HG03432 (cell line): ENCODE results near the gene ZNF214.

Source experiments
- ATAC-seq: cut with Tn5 transposase; IDR thresholded peaks from one replicate; pipeline ENCODE4 v1.9.1; 2021; ENCODE audit warnings: mild to moderate bottlenecking, moderate library complexity; ENCODE audit not compliant: unreplicated experiment

Gene ZNF214

DNA sequence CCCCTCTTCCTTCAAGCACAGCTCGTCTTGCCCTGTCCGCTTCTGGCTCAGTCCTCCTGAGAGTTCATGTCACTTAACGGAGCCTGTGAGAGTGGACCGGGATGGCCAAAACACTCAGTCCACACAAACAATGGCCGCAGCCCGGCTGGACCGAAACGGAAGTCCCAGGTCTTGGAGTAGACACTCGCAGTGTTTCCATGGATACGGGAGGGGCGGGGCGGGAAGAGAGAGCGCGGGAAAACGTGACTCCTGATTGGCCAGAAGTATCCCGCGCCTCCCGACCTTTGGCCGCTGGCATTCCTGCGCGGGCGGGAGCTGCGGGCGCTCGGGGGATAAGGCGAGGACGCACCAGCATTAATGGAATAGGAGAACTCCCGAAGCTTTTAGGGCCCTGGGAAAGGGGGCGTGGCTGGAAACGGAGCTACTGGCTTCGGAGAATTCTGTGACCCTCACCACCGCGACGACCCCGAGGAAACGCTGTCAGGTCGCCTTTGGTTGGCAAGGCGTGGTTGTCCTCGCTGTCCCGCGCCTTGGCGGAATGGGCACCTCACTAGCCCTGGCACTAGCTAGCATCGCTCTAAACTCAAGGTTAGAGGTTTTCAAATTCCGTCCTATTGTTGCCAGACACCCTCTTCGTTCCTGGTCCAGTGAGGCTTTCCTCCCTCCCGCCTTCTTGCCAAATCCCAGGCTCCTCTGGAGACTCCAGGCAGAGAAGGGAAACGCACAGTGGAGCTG, at the start of gene ZNF214, which contains the start of gene NLRP14:
Gene ZNF214, minus strand, starts transcription at position 164 of the 735 bp plus-strand sequence. CDS start 17,511 bp downstream, outside the sequence.
Gene NLRP14, plus strand, starts transcription at position 297 of the 735 bp plus-strand sequence. CDS start 18,108 bp downstream, outside the sequence.
- peak; percentile 85 for ATAC-seq

DNA sequence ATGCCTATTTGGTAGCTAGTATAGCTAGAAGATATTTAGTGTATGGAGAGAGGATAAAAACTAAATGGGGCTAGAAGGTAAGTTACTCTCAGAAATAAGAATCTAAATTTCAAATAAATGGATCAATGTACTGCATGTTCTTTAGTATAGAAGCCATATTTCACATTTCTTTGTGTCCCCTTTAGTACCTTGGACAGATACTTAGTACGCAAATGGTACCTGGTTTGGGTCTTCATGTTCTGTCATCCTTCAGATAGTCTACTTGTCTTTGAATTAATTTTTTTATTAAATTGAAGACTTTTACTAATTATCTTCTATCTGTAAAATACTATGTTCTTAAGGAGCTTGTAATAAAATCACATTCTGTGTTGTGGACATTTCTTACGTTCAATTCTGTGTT, 42.4 kb upstream of the ZNF214 start:
- ATAC-seq: no peak

DNA sequence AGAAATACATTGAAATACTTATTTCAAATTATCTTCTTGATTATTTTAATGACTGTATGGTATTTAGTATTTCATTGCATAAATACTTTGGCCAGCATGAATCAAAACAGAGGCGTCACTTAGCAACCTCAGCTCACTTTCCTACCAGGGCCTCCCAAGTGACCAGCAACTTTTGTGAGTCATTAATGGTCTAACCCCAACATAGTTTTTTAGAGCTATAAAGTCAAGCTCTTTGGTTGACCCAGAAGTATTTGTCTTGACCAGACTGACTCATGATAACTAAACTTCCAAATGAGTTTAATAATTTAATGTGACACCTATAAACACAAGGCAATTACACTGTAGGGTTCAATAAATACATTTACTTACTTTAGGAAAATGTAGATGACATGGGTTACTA, 40.7 kb upstream of the ZNF214 start:
- ATAC-seq: no peak

DNA sequence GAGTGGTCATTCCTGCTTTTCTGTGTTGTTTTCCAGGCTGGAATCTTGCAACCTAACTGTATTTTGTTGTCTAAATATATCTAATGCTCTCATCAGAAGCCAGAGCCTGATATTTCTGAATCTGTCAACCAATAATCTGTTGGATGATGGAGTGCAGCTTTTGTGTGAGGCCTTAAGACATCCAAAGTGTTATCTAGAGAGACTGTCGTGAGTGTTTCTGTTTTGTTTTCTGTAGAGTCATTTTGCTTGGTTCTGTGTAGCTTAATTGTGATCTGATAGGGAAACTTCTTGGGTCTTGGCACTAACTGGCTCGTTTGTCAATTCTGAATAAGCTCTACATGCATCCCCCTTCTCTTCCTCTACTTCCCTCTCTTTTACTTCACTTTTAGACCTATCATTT, 37.5 kb upstream of the ZNF214 start:
- ATAC-seq: no peak

DNA sequence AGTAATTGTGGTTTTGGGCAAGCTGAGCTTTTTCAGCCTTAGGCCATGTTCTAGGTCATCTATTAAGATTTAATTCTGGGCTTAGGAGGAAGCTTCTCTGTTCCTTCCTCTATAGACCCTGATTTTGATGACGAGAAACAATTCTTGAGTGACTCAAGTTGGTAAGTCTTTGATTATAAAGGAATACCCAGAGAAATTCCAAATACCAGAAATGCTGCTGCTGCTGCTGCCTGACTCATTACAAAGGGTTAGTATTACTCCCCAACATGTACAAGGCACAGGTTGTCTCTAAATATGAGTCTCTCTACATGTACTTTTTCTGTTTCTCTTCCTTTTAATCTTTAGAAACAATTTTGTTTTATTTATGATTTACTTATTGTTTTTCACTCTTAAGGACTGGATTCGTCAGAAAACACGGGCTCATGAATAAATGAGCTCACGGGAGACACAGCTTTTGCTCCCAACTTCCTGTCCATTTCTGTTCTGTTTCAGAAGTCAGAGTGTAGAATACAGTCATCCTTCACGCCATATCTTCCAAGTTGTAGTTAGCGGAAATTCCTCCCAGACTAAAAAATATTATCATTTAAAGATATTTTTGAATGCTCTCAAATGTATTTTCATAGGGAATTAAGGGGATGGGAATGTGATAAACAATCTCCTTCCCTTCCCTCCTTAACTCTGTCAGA, 36.8 kb upstream of the ZNF214 start:
- ATAC-seq: no peak

DNA sequence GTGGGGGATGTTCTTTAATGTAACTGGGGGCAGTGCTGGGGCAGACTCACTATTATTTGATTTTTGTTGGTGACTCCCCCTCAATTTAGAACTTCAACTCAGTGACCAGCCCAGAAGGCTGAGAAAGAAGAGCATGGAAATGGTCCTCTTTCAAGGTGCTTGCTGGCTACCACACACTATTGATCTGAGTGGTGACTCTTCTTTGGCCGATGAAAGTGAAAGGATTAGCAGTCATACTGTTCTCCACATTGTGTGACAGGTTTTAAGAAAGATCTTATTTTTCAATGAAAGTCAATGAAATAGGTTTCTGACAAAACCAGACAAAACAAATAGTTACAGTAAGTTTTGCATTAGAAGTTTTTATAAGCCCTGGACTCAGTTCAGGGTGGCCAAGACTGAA, 30.0 kb upstream of the ZNF214 start:
- ATAC-seq: no peak

DNA sequence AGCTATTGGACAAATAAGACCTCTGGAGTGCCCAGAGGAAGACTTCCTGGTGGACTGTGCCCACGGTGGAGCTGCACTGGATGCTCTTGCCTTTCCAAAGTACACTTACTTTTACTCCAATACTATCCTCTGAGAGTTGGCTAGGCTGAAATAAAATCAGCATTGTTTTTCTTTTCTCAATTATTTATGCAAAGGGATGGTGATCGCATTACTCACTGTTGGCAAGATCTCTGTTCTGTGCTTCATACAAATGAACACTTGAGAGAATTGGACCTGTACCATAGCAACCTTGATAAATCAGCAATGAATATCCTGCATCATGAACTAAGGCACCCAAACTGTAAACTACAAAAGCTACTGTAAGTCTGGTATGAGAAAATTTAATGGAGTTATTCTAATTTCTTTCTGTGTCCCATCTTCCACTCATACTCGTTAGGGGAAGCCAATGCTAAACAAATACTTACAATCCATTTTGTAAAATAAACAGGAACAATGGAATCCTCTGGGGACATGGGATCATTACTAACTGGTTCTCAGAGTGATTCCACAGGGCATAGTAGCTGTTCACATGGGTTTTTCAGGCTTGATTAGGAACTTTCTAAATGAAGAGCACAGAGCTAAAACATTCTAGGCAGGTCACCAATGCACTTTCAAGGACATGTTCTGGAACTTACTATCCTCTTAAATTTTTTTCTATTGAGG, 26.5 kb upstream of the ZNF214 start:
- ATAC-seq: no peak

DNA sequence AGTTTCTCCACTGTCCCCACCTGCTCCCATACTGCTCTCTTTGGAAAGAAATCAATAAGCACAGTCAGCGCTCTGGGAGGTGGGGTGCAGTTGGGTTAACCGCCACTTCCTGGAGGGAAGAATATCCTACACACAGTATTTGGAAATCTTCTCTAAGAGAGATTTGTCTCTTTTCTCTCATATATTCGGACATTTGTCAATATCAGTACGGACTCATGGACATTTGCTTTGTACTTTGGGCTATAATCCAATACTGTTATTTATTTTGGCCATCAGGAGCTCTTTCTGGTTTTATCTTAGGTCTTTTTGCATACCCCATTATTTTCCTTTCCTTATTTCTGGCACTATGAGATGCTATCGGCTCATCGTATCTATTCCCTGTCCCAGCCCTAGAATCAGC, 13.9 kb upstream of the ZNF214 start:
- ATAC-seq: no peak

DNA sequence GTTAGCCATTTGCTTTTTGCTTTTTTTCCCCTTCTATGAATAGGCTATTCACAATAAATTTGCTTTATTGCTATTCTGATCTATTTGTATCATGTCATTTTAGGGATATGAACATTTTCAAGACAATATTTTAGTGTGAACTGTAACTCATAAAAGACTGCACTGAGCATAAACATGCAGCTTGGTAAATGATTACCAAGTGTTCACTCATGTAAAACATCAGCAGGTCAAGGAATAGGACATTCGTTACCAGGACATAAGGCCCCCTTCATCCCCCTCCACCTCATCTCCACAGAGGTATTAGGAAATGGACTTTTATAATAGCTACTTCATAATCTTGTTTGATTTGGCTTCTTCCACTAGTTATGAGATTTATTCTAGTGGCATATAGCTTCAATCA, 12.5 kb upstream of the ZNF214 start:
- ATAC-seq: no peak

DNA sequence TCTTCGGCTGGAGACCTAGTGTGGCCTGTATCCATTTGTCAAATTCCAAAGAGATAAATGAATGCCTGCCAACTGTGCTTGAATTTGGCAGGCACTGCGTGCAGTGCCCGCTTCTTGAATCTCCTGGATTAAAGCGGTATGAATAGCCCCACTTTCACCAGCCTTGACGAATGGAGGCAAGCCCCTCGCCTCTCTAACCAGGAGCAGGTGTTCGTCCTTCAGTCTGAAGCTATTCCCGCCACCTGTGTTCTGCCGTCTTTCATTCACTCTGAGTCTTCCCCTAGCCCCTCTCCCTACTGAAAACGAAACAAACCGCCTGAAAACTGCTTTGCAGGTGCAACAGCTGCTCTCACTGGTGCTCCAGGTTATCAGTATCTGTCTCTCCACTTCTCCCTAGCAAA, 11.3 kb upstream of the ZNF214 start:
- no peak for ATAC-seq

DNA sequence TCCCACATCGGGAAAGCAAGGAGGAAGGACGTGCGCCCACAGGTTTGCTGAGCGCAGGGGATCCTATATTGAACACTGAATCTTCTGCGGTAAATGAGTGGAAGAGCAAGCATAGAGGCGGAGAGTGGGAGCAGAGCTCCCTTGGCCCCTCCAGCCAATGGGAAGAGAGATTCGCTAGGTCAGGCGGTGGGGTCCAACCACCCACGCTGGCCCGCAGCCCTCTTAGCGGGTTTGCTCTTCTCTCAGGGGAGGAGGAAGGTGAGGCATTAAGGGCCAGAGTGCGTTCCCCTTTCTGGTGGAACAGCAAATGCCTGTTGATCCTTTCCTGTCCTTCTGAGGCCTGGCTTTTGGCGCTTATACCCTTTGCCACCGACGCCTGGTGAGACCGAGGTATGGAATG, 10.7 kb upstream of the ZNF214 start:
- ATAC-seq: no peak

DNA sequence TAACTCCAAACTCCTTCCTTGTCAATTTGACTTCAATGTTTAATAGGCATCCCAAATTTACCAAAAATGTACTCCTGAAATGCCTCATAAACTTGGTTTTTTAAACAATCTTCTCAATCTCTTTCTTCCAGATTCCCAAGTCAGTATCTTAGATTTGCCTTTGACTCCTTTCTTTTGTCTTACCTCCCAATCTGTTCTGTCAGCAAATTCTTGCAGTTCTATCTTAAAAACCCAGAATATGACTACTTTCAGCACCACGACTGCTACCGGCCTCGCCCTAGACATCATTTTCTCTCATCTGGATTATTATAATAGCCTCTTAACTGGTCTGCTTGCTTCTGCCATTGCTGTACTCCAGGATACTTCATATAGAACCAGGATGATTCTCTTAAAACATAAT, 8.0 kb upstream of the ZNF214 start:
- ATAC-seq: no peak

DNA sequence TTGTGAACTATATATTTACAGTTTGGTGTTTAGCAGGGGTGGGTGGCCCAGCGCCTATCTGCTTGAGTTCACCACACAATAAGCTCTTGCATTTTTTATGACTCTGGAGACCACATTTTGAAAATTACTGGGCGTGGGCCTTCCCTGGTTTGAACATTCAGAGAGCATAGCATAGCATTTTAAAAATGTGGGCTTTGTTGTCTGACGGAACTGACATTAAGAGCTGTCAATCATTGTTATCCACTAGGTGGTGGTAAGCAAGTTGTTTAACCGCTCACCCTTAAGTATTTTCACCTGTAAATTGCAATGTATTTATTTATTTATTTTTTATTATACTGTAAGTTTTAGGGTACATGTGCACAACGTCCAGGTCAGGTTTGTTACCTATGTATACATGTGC, 1.2 kb upstream of the ZNF214 start:
- no peak for ATAC-seq

DNA sequence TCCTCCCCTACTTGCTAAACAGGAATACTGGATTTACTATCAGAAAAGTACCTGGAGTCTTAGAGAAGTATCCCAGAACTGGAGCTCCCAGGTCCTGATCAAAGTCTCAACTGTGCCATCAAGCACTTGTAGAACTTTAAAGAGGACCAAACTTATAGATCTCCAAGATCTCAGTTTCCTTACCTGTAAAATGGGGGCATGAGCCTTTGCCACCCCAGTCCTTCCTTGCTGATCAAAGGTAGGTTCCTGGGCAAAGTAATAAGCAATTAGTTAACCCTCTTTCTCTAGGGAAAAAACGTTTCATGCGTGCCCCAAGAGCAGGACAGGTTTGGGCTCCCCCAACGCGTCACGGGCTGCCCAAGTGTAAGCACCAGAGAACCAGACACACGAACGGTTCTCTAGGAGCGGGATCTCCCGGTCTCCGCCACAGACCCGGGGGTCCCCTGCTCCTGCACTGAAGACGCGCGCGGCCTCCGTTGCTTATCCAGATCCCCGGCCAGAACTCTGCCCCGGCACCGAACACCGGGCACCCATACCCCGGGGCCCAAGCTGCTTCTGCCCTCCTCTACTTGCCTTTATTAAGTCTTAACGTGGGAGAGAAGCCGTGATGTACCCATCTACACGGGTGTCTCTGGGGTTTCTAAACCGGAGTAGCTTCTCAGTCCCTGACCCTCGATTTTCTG, 505 bp downstream of the ZNF214 start:
- peak; percentile 32 for ATAC-seq

DNA sequence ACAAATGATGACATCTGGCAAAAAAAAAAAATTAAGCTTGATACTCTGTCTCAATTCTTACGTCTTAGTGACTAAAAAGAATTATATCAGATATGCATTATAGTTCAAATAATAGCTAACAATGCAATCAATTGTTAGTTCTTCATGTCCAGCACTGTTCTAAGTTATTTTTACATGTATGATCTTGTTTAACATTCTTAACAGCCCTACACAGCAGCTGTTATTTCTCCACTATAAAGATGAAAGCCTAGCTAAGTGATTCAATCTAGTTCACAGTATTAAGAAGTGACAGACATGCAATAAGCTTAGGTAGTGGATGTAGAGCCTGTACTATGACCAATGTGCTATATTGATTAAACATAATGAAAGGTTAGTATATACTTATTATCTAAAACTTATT, 4.1 kb downstream of the ZNF214 start:
- ATAC-seq: no peak

DNA sequence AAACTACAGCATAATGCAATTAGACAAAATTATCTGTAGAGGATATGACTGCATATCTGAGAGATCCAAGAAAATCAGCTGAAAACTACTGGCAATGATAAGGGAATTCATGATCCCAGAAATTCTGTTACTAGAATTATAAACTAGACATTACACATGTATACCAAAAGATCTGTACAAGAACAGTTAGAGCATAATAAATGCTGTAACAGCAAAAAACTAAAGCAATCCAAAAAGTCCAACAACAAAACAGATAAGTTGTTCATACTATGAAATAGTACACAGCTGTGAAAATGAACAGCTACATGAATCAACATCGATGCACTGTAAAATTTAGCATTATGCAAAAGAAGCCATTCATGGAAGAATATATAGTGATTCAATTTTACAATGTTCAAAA, 6.0 kb downstream of the ZNF214 start:
- no peak for ATAC-seq

DNA sequence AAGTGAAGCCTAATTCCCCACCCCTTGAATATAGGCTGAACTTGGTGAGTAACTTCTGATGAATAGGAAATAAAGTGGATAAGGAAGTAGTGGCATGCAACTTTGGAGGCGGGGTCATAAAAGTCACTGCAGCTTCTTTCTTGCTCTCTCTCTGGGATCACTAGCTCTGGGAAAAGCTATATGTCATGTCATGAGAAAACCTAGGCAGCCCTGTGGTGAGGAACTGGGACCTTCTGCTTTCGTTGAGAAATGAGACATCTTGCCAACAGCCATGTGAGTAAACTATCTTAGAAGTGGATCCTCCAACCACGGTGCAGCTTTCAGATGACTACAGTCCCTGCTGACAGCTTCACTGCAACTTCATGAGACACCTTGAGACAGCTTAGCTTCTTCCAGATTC, 15.7 kb downstream of the ZNF214 start:
- ATAC-seq: no peak

DNA sequence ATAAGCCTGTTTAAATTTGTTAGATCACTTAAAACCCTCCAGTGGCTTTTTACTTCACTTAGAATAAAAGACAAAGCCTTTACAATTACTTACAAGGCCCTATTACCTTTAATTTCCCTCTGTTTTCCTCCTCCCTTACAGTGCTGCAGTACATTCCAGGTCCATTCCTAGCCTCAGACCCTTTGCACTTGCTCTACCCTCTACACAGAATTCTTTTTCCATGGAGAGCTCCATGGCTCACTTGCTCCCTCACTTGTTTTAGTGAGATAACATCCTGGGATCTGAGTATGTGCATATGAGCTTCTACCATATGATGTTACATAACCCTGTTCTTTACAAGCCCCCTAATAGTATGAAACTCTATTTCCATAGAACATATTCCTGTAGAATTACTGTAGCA, 24.4 kb downstream of the ZNF214 start:
- no peak for ATAC-seq

DNA sequence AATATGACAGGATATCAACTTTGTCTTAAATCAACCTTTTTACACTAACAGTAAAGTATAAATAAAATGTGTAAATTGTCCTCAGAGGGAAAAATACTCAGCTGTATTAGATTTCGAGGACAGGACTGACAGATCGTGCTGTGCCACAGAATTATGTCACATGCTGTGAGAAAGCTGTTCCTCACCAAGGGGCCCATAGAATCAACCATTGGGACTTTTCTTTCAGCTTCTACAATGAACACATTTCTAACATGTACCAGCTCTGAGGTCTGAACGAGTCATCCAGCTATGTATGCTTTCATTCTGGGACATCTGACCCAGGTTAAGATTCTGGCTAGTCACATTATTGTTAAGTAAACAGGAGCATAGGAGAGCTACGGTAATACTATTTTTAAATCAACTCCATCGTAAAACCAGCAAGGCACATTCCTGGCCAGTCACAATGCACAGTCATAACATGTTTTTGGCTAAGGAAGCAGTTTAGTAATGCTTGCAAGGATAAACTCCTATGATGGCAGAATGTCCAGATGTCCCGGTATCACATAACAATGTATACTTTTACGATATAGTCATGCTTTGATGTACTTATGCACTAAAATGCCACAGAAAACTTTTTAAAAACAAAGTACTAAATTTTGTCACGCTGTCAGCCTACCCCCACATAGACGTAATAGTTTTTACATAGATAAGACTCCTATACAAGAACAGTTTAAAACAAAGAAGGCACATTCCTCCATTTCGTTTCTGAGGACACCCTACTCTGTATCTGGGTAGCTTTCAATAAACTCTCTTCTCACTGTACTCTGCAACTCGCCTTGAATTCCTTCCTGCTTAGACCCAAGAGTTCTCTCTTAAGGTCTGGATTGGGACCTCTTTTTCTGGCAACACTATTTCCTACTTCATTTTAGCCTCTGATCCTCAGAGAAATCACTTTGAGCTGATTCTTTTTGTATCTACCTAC, 27.4 kb downstream of the ZNF214 start:
- no peak for ATAC-seq

DNA sequence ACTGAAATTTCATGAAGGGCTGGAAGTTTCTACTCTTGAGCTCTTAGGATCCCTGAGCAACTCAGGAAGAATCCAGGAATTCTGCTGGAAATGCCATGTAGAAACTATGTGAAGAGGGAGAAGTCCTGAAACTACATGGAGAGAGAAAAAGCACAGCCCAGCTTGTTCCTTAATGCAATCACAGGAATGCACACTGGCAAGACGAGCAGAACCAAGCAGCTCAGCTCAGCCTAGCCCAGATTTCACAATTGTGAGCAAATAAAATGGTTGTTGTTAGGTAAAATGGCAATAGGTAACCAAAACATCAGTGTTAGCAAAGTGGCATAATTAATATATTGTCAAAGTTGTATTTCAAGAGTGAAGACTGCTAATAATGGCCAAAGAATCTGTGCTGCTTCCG, 28.1 kb downstream of the ZNF214 start:
- no peak for ATAC-seq
